ENCODE measurements around the gene PDS5B.

DNA sequence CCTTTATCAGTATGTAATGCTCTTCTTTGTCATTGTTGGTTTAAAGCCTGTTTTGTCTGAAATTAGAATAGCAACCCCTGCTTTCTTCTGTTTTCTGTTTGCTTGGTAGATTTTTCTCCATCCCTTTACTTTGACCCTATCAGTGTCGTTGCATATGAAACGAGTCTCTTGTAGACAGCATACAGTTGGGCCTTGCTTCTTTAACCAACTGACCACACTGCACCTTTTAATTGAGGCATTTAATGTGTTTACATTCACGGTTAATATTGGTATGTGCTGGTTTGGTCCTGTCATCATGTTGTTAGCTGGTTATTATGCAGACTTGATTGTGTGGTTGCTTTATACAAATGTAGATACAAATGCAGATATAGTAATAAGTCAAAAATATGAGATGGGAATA is 71.1 kb downstream of the PDS5B start:
- TF ChIP-seq, protein P1, sequence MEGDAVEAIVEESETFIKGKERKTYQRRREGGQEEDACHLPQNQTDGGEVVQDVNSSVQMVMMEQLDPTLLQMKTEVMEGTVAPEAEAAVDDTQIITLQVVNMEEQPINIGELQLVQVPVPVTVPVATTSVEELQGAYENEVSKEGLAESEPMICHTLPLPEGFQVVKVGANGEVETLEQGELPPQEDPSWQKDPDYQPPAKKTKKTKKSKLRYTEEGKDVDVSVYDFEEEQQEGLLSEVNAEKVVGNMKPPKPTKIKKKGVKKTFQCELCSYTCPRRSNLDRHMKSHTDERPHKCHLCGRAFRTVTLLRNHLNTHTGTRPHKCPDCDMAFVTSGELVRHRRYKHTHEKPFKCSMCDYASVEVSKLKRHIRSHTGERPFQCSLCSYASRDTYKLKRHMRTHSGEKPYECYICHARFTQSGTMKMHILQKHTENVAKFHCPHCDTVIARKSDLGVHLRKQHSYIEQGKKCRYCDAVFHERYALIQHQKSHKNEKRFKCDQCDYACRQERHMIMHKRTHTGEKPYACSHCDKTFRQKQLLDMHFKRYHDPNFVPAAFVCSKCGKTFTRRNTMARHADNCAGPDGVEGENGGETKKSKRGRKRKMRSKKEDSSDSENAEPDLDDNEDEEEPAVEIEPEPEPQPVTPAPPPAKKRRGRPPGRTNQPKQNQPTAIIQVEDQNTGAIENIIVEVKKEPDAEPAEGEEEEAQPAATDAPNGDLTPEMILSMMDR (IDR thresholded peaks at IDR 0.05; ENCODE audit: poor library complexity), result no peak
- TF ChIP-seq EZH2 (IDR thresholded peaks at IDR 0.05; ENCODE audit: borderline replicate concordance) (no peak), EZH2phosphoT487 (IDR thresholded peaks at IDR 0.05; ENCODE audit: low read depth, severe bottlenecking, unreplicated experiment) (no peak)
